Ectodermal cell (in vitro differentiated cells): ENCODE measurements around the gene UBE2J2.

ENCODE experiments used
- H3K27ac ChIP-seq: 2 replicates; pipeline ENCODE4 v1.7.0; 2013; ENCODE audit warnings: mild to moderate bottlenecking, low read depth, low read length; ENCODE audit not compliant: insufficient read depth, poor library complexity, severe bottlenecking
- H3K27me3 ChIP-seq: 2 replicates; pipeline ENCODE4 v1.7.0; 2013; ENCODE audit warnings: mild to moderate bottlenecking, low read length; ENCODE audit not compliant: insufficient read depth, control insufficient read depth, poor library complexity, severe bottlenecking
- H3K36me3 ChIP-seq: one replicate; pipeline ENCODE4 v1.7.0; 2013; ENCODE audit warnings: low read length; ENCODE audit not compliant: control insufficient read depth, insufficient read depth
- H3K4me1 ChIP-seq: one replicate; pipeline ENCODE4 v1.7.0; 2013; ENCODE audit warnings: low read length; ENCODE audit not compliant: control insufficient read depth, insufficient read depth
- H3K4me3 ChIP-seq: 2 replicates; pipeline ENCODE4 v1.7.0; 2013; ENCODE audit warnings: low read depth, low read length, control low read depth; ENCODE audit not compliant: insufficient read depth
- H3K9me3 ChIP-seq: 2 replicates; pipeline ENCODE4 v1.7.0; 2013; ENCODE audit warnings: mild to moderate bottlenecking, low read length, moderate library complexity; ENCODE audit not compliant: control insufficient read depth
- WGBS, 2 experiments: methylation state at CpG; one replicate each; pipeline ENCODE4 v1.1.7; 2013; ENCODE audit warnings: missing lambda C conversion rate in 2 of 2; 5-methylcytosine and 5-hydroxymethylcytosine counted together

UBE2J2 gene

DNA sequence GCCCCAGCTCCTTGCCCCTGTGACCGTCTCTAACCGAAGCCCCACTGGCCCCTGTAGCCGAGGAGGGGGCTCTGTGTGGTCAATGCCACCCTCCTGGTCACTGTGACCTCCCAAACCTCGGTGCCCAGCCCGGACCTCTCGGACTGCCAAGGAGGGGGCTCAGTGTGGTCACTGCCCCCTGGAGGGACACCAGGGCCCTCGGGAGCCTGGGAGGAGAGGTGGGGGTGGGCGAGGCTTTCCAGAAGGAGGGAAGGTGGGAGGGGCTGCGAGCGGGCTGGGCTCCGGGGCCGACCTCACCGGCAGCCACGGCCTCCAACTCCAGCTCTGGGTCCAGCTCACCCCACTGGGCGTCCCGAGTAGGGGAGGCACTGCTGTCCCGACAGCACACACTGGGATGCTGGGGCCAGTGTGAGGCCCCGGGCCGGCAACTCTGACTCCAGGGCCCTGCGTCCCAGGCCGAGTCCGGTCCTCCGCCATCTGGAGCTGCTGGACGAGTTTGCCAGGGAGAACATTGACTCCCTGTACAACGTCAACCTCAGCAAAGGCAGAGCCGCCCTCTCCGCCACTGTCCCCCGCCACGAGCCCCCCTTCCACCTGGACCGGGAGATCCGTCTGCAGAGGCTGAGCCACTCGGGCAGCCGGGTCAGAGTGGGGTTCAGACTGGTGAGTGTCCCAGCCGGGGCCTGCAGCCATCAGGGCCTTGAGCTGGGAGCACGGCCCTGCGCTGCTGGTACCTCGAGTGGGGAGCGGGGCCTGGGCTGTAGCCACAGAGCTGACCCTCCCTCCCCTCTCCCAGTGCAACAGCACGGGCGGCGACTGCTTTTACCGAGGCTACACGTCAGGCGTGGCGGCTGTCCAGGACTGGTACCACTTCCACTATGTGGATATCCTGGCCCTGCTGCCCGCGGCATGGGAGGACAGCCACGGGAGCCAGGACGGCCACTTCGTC lies 12.9 kb upstream of the UBE2J2 start:
- no peaks in the 10 kb centered on the region for H3K9me3 ChIP-seq
- 86 to 90% methylated on average over 50 of the region's 50 CpGs for WGBS, 2 experiments
- no peaks in the 10 kb centered on the region for H3K36me3 ChIP-seq

DNA sequence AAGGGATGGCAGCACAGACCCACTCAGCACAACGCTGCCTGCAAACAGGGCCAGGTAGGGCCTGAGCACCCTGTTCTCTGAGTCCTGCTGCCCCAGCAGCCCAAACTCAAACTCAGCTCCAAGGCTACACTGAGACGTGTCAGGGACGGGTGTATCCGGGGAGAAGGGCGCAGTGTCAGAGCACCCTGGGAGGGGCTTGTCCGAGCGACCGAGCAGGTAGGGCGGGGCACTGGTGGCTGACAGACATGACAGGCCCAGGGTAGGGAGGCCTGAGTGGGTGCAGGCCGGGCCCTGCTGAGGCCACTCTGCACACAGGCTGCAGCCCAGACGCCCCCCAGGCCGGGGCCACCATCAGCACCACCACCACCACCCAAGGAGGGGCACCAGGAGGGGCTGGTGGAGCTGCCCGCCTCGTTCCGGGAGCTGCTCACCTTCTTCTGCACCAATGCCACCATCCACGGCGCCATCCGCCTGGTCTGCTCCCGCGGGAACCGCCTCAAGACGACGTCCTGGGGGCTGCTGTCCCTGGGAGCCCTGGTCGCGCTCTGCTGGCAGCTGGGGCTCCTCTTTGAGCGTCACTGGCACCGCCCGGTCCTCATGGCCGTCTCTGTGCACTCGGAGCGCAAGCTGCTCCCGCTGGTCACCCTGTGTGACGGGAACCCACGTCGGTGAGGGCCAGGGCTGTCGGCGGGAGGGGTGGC lies 12.1 kb upstream of the UBE2J2 start:
- Histone ChIP-seq H3K4me1 (no peaks in the 10 kb centered on the region), H3K36me3 (no peaks in the 10 kb centered on the region), H3K27ac (no peak overlapping the region), H3K27me3 (no peaks in the 10 kb centered on the region), H3K4me3 (no peak overlapping the region), H3K9me3 (no peaks in the 10 kb centered on the region)
- WGBS, 2 experiments: 88 to 90% methylated on average over 37 of the region's 37 CpGs

More for the DNA sequence above, 12.9 kb upstream of the UBE2J2 start:
- Histone ChIP-seq H3K4me1 (no peaks in the 10 kb centered on the region), H3K4me3 (no peak overlapping the region), H3K27me3 (no peaks in the 10 kb centered on the region), H3K27ac (no peak overlapping the region)

DNA sequence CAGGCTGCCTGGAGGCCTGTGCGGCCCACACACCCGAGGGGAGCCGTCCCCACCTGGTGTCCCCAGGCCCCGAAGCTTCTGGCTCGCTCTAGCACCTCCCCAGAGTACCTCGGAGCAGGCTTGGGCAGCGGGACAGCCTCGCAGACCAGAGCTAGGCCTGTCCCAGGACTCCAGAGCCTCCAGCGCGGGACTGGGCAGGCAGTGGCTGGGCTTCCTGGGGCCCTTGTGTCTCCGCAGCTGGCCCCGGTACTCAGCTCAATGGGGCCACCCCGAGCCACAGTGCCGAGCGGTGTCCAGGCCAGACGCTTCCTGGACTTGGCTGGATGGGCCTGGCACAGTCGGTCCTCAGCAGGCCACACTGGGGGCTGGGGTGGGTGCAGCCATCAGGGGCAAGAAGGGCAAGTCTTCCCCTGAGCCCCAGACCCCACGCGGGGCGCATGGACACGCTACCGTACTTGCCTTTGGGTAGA lies 11.5 kb upstream of the UBE2J2 start:
- Histone ChIP-seq H3K9me3 (no peaks in the 10 kb centered on the region), H3K4me3 (no peak overlapping the region), H3K27me3 (no peaks in the 10 kb centered on the region), H3K27ac (no peak overlapping the region), H3K4me1 (no peaks in the 10 kb centered on the region), H3K36me3 (no peaks in the 10 kb centered on the region)
- 91 to 92% methylated on average over 22 of the region's 22 CpGs for WGBS, 2 experiments

DNA sequence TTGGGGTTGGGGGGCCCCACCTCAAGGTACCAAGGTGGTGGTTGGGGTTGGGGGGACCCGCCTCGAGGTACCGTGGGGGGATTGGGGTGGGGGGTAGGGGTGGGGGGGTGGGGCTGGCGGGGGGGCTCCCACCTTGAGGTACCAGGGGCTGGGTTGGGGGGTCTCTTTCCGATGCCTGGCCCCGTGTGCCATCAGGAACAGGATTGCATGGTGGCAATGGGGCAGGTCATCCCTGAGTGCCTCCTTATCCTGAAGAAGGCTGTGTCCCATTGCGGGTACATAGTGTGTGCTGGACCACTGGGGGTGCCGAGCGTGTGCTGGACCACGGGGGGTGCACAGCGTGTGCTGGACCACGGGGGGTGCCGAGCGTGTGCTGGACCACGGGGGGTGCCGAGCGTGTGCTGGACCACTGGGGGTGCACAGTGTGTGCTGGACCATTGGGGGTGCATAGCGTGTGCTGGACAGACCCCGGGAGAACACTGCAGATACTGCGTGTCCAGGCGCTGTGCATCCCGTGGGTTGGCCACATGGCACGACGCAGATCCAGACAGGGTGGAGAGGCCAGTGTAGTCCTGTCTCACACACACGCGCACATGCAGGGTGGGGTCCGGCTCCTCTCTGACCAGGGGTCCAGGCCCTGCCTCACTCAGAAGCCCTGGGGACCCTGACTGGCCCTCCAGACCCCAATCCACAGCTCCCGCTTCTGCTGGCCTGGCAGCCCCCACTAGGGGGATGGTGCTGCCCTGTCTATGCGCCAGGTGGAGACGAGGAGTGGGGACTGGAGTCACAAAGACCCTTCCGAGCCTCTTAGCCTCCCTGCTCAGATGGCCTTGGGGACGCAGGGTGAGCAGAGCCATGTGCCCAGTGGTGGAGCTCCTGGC lies 10.8 kb upstream of the UBE2J2 start:
- no peak overlapping the region for H3K27ac ChIP-seq
- no peaks in the 10 kb centered on the region for H3K27me3 ChIP-seq
- H3K36me3 ChIP-seq: no peaks in the 10 kb centered on the region
- H3K9me3 ChIP-seq: no peaks in the 10 kb centered on the region
- WGBS, 2 experiments: 93 to 94% methylated on average over 29 of the region's 32 CpGs
- no peaks in the 10 kb centered on the region for H3K4me1 ChIP-seq
- H3K4me3 ChIP-seq: no peak overlapping the region

DNA sequence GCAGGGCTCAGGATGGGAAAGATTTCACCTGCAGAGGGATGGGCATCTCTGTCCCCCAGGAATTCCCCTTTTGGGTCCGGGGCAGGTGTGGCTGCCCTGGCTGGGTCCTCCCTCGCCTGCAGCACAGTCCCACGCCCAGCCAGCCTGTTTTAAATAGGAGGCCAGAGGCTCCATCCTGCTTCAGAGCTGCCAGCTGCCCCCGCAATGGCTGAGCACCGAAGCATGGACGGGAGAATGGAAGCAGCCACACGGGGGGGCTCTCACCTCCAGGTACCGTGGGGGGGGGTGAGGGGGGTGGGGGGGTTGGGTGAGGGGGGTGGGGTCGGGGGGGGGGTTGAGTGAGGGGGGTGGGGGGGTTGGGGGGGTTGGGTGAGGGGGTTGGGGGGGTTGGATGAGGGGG lies 10.2 kb upstream of the UBE2J2 start:
- 40 to 48% methylated on average over 4 to 5 of the region's 9 CpGs for WGBS, 2 experiments
- Histone ChIP-seq H3K27me3 (no peaks in the 10 kb centered on the region), H3K27ac (no peak overlapping the region), H3K36me3 (no peaks in the 10 kb centered on the region), H3K4me1 (no peaks in the 10 kb centered on the region), H3K4me3 (no peak overlapping the region), H3K9me3 (no peaks in the 10 kb centered on the region)

DNA sequence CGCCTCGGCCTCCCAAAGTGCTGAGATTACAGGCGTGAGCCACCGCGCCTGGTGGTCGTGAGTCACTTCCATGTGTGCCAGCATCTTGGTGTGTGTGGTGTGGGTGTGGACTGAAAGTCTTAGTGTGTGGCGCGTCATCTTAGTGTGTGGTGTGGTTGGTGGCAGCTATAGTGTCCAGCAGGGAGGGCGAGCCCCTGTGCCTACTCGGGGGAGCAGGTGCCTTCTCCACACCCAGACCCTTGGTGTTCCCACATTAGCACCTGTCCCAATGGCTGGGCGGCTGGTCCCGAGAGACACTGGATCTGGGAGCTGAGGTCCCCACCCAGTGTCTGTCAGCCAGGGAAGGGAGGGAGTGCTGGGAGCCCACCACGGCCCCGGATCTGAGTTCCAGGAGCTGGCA lies 9.3 kb upstream of the UBE2J2 start:
- no peak overlapping the region for H3K27ac ChIP-seq
- WGBS, 2 experiments: 94% methylated on average over 14 of the region's 14 CpGs
- no peaks in the 10 kb centered on the region for H3K27me3 ChIP-seq
- no peaks in the 10 kb centered on the region for H3K4me1 ChIP-seq
- no peak overlapping the region for H3K4me3 ChIP-seq
- no peaks in the 10 kb centered on the region for H3K36me3 ChIP-seq
- H3K9me3 ChIP-seq: no peaks in the 10 kb centered on the region

DNA sequence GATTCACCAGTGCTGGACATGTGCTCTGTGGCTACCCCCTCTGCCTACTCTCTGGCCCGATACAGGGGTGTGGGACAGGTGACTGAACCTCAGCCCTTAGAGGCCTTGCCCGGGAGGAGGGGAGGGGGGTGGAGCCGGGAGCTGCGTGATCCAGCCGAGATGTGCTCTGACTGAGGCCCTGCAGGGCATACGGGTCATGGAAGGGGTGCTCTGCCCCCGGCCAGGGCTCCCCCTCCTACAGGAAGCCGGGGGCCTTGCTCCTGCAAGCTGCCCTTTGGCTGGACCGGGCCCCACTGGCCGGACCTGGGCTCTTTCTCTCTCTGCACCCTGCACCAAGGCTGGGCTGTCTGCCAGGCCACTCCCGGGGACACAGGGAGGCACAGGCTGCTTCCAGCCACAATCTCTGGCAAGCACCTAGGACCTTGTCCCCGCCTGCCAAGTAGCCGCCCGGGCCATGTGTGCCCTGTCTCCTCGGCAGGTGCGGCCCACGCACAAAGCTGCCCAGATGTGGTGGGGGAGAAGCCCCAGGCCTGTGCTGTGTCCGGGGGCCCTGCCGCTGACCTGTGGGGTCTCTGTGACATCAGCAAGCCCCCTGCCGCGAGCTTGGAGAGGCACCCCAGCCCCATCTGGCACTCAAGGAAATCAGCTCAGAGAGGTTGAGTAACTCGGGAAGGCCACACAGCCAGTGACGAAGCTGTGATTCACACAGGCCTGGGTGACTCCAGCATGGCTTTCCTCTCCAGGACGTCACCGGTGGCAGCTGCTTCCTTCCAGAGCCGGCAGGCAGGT lies 8.1 kb upstream of the UBE2J2 start:
- H3K4me1 ChIP-seq: no peaks in the 10 kb centered on the region
- no peak overlapping the region for H3K27ac ChIP-seq
- no peaks in the 10 kb centered on the region for H3K36me3 ChIP-seq
- 85 to 87% methylated on average over 26 of the region's 26 CpGs for WGBS, 2 experiments
- no peaks in the 10 kb centered on the region for H3K9me3 ChIP-seq
- no peak overlapping the region for H3K4me3 ChIP-seq
- H3K27me3 ChIP-seq: no peaks in the 10 kb centered on the region

DNA sequence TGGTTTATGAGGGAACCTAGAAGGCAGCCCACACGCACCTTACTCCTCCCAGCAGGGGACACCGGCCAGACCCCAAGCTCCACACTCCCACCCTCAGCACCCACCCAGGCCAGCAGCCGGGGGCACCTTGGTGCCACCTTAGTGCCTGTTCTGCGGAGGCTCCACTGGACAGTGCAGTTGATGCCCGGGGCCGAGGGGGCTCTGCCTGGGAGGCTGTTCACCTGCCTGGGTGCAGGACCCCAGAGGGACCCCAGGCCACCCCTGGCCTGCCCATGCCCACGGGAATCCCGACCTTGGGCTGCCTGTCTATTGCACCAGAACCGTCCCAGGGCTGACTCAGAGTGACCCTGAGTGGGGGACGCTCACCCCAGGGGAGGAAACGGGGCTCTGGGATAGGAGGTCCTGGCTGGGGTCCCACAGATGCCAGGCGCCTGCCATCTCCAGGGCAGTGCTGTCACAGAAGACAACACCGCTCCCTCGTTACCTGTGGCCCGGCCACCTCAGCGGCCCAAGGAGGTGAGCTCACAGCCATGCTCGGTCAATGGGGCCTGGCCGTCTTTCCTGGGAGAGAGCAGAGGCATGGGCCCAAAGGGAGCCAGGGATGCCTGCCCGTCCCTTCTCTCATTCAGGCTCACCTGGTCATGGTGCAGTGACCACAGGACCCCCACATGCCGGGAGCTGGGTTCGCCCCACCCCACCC lies 7.3 kb upstream of the UBE2J2 start:
- no peaks in the 10 kb centered on the region for H3K27me3 ChIP-seq
- no peaks in the 10 kb centered on the region for H3K4me1 ChIP-seq
- H3K9me3 ChIP-seq: no peaks in the 10 kb centered on the region
- no peak overlapping the region for H3K4me3 ChIP-seq
- H3K27ac ChIP-seq: no peak overlapping the region
- WGBS, 2 experiments: 93% methylated on average over 21 of the region's 21 CpGs
- H3K36me3 ChIP-seq: no peaks in the 10 kb centered on the region

DNA sequence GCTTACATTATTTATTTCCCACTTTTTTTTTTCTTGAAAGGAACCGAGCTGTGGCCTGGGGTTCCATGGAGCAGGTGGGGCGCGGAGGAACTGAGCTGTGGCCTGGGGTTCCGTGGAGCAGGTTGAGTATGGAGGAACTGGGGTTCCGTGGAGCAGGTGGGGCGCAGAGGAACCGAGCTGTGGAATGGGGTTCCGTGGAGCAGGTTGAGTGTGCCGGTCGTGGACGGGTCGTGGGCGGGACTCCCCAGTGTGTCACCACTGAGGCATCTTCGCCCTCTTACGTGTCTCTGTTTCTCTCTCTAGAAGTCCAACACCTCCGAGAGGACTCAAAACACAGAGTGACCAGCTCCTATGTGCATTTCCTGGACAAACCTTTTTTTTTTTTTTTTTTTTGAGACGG lies 5.4 kb upstream of the UBE2J2 start:
- H3K27me3 ChIP-seq: no peaks in the 10 kb centered on the region
- H3K9me3 ChIP-seq: no peaks in the 10 kb centered on the region
- peaks cover 8% of the 10 kb centered on the region for H3K4me1 ChIP-seq
- H3K27ac ChIP-seq: no peak overlapping the region
- H3K36me3 ChIP-seq: no peaks in the 10 kb centered on the region
- H3K4me3 ChIP-seq: no peak overlapping the region
- 93 to 95% methylated on average over 16 of the region's 17 CpGs for WGBS, 2 experiments
